Activated CD4-positive, alpha-beta T cell treated with anti-CD3 and anti-CD28 coated beads for 36 hours (primary cell): ENCODE results near the gene IFT57. TPM values are rescaled to one million over a fixed set of nuclear protein-coding genes. Genes with fewer than 3 reads are reported as not detected.

ENCODE experiments used
- ATAC-seq: fragments of 200-7000 bp; cut with Tn5 transposase; one replicate; pipeline ENCODE4 v1.10.0; 2021; ENCODE audit warnings: mild to moderate bottlenecking, moderate library complexity
- CTCF ChIA-PET: fragments of 350-600 bp; sonication (Branson Sonifier 250); formaldehyde crosslinking; loops from one replicate; lab custom pipeline; 2021; ENCODE audit warnings: antibody characterized with exemption; lab: Charles Lee
- POLR2A ChIA-PET: fragments of 350-600 bp; sonication (Branson Sonifier 250); formaldehyde crosslinking; loops from one replicate; lab custom pipeline; 2021; ENCODE audit warnings: antibody characterized with exemption, inconsistent platforms; lab: Charles Lee
- DNase-seq: peaks from one replicate; pipeline ENCODE4 v3.0.0-alpha.2; 2020
- H3K27ac Mint-ChIP-seq: one replicate; pipeline ENCODE4 v1.8.0; 2021; ENCODE audit warnings: mixed read lengths
- H3K27me3 Mint-ChIP-seq: one replicate; pipeline ENCODE4 v1.8.0; 2021; ENCODE audit warnings: mixed read lengths
- H3K36me3 Mint-ChIP-seq: one replicate; pipeline ENCODE4 v1.8.0; 2021; ENCODE audit warnings: low read depth, mixed read lengths
- H3K4me1 Mint-ChIP-seq: one replicate; pipeline ENCODE4 v1.8.0; 2021; ENCODE audit warnings: mixed read lengths
- H3K4me3 Mint-ChIP-seq: one replicate; pipeline ENCODE4 v1.8.0; 2021; ENCODE audit warnings: mild to moderate bottlenecking, moderate library complexity, mixed read lengths
- H3K9me3 Mint-ChIP-seq: one replicate; pipeline ENCODE4 v1.8.0; 2021; ENCODE audit warnings: low read depth, mixed read lengths
- intact Hi-C, 2 experiments: fragments of 100-400 bp; cut with DNase I in 1 of 2; cut with micrococcal nuclease in 1 of 2; formaldehyde crosslinking; loops; one replicate each; pipeline versions ENCODE4 v1.14.2 to v1.15.1; 2022 to 2024; cut with DNase I, micrococcal nuclease
- total RNA-seq, 2 experiments: library from RNA; stranded (reverse); gene quantifications; one replicate each; pipeline ENCODE4 v1.2.3, GENCODE V29; 2021

IFT57 gene
- total RNA-seq, 2 experiments from 2014 or later, result 27.9 to 29.6 TPM

- no peaks in the 10 kb centered on the region for H3K4me1 Mint-ChIP-seq
- no peak overlapping the region for H3K27ac Mint-ChIP-seq
- no peak overlapping the region for H3K4me3 Mint-ChIP-seq
- ChIA-PET CTCF (interaction anchor here (0.6 kb wide), 2 partner anchors 30 to 726 kb away, joined by 3 to 4 read pairs; no protein-coding TSS in a partner anchor), POLR2A (no interaction called here)
- intact Hi-C loops, result no loop called here
- no peak for DNase-seq
- peaks cover 47% of the 10 kb centered on the region for H3K36me3 Mint-ChIP-seq
- H3K9me3 Mint-ChIP-seq, result peaks cover 3% of the 10 kb centered on the region
- ATAC-seq, result no peak
- no peaks in the 10 kb centered on the region for H3K27me3 Mint-ChIP-seq
Measured at GRCh38 chr3:108189440-108189839, 32.8 kb downstream of the IFT57 start.

- intact Hi-C loops, result no loop called here
- DNase-seq, result no peak
- ChIA-PET POLR2A (no interaction called here), CTCF (interaction anchor here (1.1 kb wide), 1 partner anchor 14 kb away, joined by 4 read pairs; no protein-coding TSS in a partner anchor)
- peaks cover 35% of the 10 kb centered on the region for H3K36me3 Mint-ChIP-seq
- H3K4me1 Mint-ChIP-seq, result peaks cover 5% of the 10 kb centered on the region
- H3K27ac Mint-ChIP-seq, result no peak overlapping the region
- H3K4me3 Mint-ChIP-seq, result no peak overlapping the region
- H3K9me3 Mint-ChIP-seq, result peaks cover 3% of the 10 kb centered on the region
- no peak for ATAC-seq
- H3K27me3 Mint-ChIP-seq, result no peaks in the 10 kb centered on the region
Measured at GRCh38 chr3:108185536-108185935, 36.7 kb downstream of the IFT57 start.

GRCh38 chr3:108184824-108185223, 37.4 kb downstream of the IFT57 start:
- H3K4me3 Mint-ChIP-seq, result no peak overlapping the region
- no peak for ATAC-seq
- peaks cover 5% of the 10 kb centered on the region for H3K4me1 Mint-ChIP-seq
- ChIA-PET POLR2A (no interaction called here), CTCF (interaction anchor here (0.5 to 1.1 kb wide), 3 partner anchors 10 to 515 kb away, joined by 3 to 4 read pairs (median 3); no protein-coding TSS in a partner anchor)
- intact Hi-C loops, result no loop called here
- peaks cover 3% of the 10 kb centered on the region for H3K9me3 Mint-ChIP-seq
- H3K27ac Mint-ChIP-seq, result no peak overlapping the region
- H3K27me3 Mint-ChIP-seq, result no peaks in the 10 kb centered on the region
- no peak for DNase-seq
- H3K36me3 Mint-ChIP-seq, result peaks cover 28% of the 10 kb centered on the region

- Mint-ChIP-seq H3K27me3 (no peaks in the 10 kb centered on the region), H3K9me3 (peaks cover 3% of the 10 kb centered on the region), H3K27ac (no peak overlapping the region), H3K4me3 (no peak overlapping the region), H3K36me3 (peaks cover 24% of the 10 kb centered on the region), H3K4me1 (peaks cover 5% of the 10 kb centered on the region)
- DNase-seq (no peak), ATAC-seq (no peak)
- ChIA-PET CTCF (interaction anchor here (1.0 kb wide), 1 partner anchor 10 kb away, joined by 3 read pairs; no protein-coding TSS in a partner anchor), POLR2A (interaction anchor here (0.7 kb wide), 1 partner anchor 53 kb away, joined by 3 read pairs; no protein-coding TSS in a partner anchor)
- intact Hi-C loops, result no loop called here
Measured at GRCh38 chr3:108183971-108184370, 38.3 kb downstream of the IFT57 start.

GRCh38 chr3:108183181-108183580, 39.0 kb downstream of the IFT57 start:
- H3K4me3 Mint-ChIP-seq, result no peak overlapping the region
- intact Hi-C loops, result no loop called here
- ChIA-PET POLR2A (no interaction called here), CTCF (interaction anchor here (1.0 kb wide), 1 partner anchor 11 kb away, joined by 3 read pairs; no protein-coding TSS in a partner anchor)
- no peaks in the 10 kb centered on the region for H3K27me3 Mint-ChIP-seq
- DNase-seq (no peak), ATAC-seq (no peak)
- H3K9me3 Mint-ChIP-seq, result peaks cover 3% of the 10 kb centered on the region
- no peak overlapping the region for H3K27ac Mint-ChIP-seq
- peaks cover 24% of the 10 kb centered on the region for H3K36me3 Mint-ChIP-seq
- peaks cover 5% of the 10 kb centered on the region for H3K4me1 Mint-ChIP-seq

- ChIA-PET CTCF (no interaction called here), POLR2A (no interaction called here)
- ATAC-seq (no peak), DNase-seq (no peak)
- H3K27me3 Mint-ChIP-seq, result no peaks in the 10 kb centered on the region
- H3K36me3 Mint-ChIP-seq, result peaks cover 23% of the 10 kb centered on the region
- peaks cover 9% of the 10 kb centered on the region for H3K4me1 Mint-ChIP-seq
- no peak overlapping the region for H3K27ac Mint-ChIP-seq
- no peak overlapping the region for H3K4me3 Mint-ChIP-seq
- H3K9me3 Mint-ChIP-seq, result peaks cover 3% of the 10 kb centered on the region
- intact Hi-C loops, result no loop called here
Measured at GRCh38 chr3:108182339-108182738, 39.9 kb downstream of the IFT57 start.

GRCh38 chr3:108181172-108181571, 41.1 kb downstream of the IFT57 start:
- DNase-seq, result no peak
- no peak overlapping the region for H3K27ac Mint-ChIP-seq
- POLR2A ChIA-PET, result no interaction called here
- H3K27me3 Mint-ChIP-seq, result no peaks in the 10 kb centered on the region
- H3K4me3 Mint-ChIP-seq, result no peak overlapping the region
- no peak for ATAC-seq
- CTCF ChIA-PET, result interaction anchor here (1.1 kb wide), 1 partner anchor 26 kb away, joined by 3 read pairs; no protein-coding TSS in a partner anchor
- H3K4me1 Mint-ChIP-seq, result peaks cover 16% of the 10 kb centered on the region
- intact Hi-C loops, result no loop called here
- peaks cover 3% of the 10 kb centered on the region for H3K9me3 Mint-ChIP-seq
- H3K36me3 Mint-ChIP-seq, result peaks cover 17% of the 10 kb centered on the region

GRCh38 chr3:108180194-108180593, 42.0 kb downstream of the IFT57 start:
- POLR2A ChIA-PET, result no interaction called here
- ATAC-seq, result no peak
- Mint-ChIP-seq H3K27me3 (no peaks in the 10 kb centered on the region), H3K9me3 (peaks cover 2% of the 10 kb centered on the region), H3K4me3 (no peak overlapping the region), H3K36me3 (peaks cover 8% of the 10 kb centered on the region), H3K27ac (no peak overlapping the region), H3K4me1 (peaks cover 25% of the 10 kb centered on the region)
- no peak for DNase-seq
- intact Hi-C loops, result no loop called here
- CTCF ChIA-PET, result no interaction called here

GRCh38 chr3:108178676-108179075, 43.5 kb downstream of the IFT57 start:
- ChIA-PET POLR2A (no interaction called here), CTCF (interaction anchor here (1.3 kb wide), 2 partner anchors 10 to 15 kb away, joined by 4 to 5 read pairs; no protein-coding TSS in a partner anchor)
- Mint-ChIP-seq H3K27me3 (no peaks in the 10 kb centered on the region), H3K9me3 (no peaks in the 10 kb centered on the region), H3K4me1 (peaks cover 27% of the 10 kb centered on the region), H3K36me3 (peaks cover 2% of the 10 kb centered on the region), H3K27ac (no peak overlapping the region), H3K4me3 (no peak overlapping the region)
- intact Hi-C loops, result no loop called here
- ATAC-seq (no peak), DNase-seq (no peak)

GRCh38 chr3:108177536-108177935, 44.7 kb downstream of the IFT57 start:
- intact Hi-C loops, result no loop called here
- H3K9me3 Mint-ChIP-seq, result no peaks in the 10 kb centered on the region
- H3K4me3 Mint-ChIP-seq, result no peak overlapping the region
- POLR2A ChIA-PET, result interaction anchor here (0.6 kb wide), 1 partner anchor 725 kb away, joined by 4 read pairs; no protein-coding TSS in a partner anchor
- peaks cover 2% of the 10 kb centered on the region for H3K36me3 Mint-ChIP-seq
- H3K4me1 Mint-ChIP-seq, result peaks cover 29% of the 10 kb centered on the region
- DNase-seq (no peak), ATAC-seq (no peak)
- H3K27me3 Mint-ChIP-seq, result no peaks in the 10 kb centered on the region
- CTCF ChIA-PET, result interaction anchor here (1.3 kb wide), 1 partner anchor 14 kb away, joined by 4 read pairs; no protein-coding TSS in a partner anchor
- no peak overlapping the region for H3K27ac Mint-ChIP-seq

GRCh38 chr3:108175352-108175751, 46.9 kb downstream of the IFT57 start:
- H3K27ac Mint-ChIP-seq, result no peak overlapping the region
- H3K27me3 Mint-ChIP-seq, result no peaks in the 10 kb centered on the region
- H3K9me3 Mint-ChIP-seq, result no peaks in the 10 kb centered on the region
- ChIA-PET POLR2A (interaction anchor here (0.7 kb wide), 1 partner anchor 158 kb away, joined by 9 read pairs; no protein-coding TSS in a partner anchor), CTCF (no interaction called here)
- peaks cover 30% of the 10 kb centered on the region for H3K4me1 Mint-ChIP-seq
- H3K4me3 Mint-ChIP-seq, result no peak overlapping the region
- DNase-seq (no peak), ATAC-seq (peak; percentile 49)
- H3K36me3 Mint-ChIP-seq, result no peaks in the 10 kb centered on the region
- intact Hi-C loops, result no loop called here

- H3K4me1 Mint-ChIP-seq, result peaks cover 19% of the 10 kb centered on the region
- POLR2A ChIA-PET, result interaction anchor here (0.7 kb wide), 1 partner anchor 636 kb away, joined by 3 read pairs; no protein-coding TSS in a partner anchor
- H3K27me3 Mint-ChIP-seq, result no peaks in the 10 kb centered on the region
- ATAC-seq (no peak), DNase-seq (no peak)
- no peak overlapping the region for H3K27ac Mint-ChIP-seq
- no peak overlapping the region for H3K4me3 Mint-ChIP-seq
- CTCF ChIA-PET, result interaction anchor here (0.9 to 1.7 kb wide), 3 partner anchors 8 to 107 kb away, joined by 4 to 5 read pairs (median 4); no protein-coding TSS in a partner anchor
- intact Hi-C loops, result no loop called here
- H3K36me3 Mint-ChIP-seq, result peaks cover 8% of the 10 kb centered on the region
- no peaks in the 10 kb centered on the region for H3K9me3 Mint-ChIP-seq
Measured at GRCh38 chr3:108171106-108171505, 51.1 kb downstream of the IFT57 start.
